ENCODE data around the gene SPTBN1.

GRCh38 chr2:54459037-54459441, 2.9 kb downstream of the SPTBN1 start:
- TF ChIP-seq CTCF (IDR thresholded peaks at IDR 0.05; ENCODE audit: low read length) (no peak), EZH2 (IDR thresholded peaks at IDR 0.05; ENCODE audit: borderline replicate concordance, low read length) (no peak)

Measured in OCI-LY1 (cell line).